Right lobe of liver (tissue), 4 donors: ENCODE data around the gene KIF5C.

Source experiments
- POLR2A ChIP-seq: fragments of 450-650 bp; IDR thresholded peaks from one replicate; pipeline ENCODE4 v1.6.1; 2017; ENCODE audit warnings: antibody characterized with exemption, mild to moderate bottlenecking
- TF ChIP-seq, protein P1 (sequence below), 4 donors: fragments of 200-600 bp in 3 of 4; fragments of 450-650 bp in 1 of 4; IDR thresholded peaks; one replicate each; pipeline versions ENCODE4 v1.5.1 to v1.8.0; 2016 to 2022; ENCODE audit warnings: antibody characterized with exemption in 4 of 4, mild to moderate bottlenecking in 2 of 4
- donor health status: DM: no; HTN: no; CAD: no.
- donor health status: DM: no; HTN: no; CAD: no.
- donor health status: DM: no; HTN: yes; CAD: no.

DNA sequence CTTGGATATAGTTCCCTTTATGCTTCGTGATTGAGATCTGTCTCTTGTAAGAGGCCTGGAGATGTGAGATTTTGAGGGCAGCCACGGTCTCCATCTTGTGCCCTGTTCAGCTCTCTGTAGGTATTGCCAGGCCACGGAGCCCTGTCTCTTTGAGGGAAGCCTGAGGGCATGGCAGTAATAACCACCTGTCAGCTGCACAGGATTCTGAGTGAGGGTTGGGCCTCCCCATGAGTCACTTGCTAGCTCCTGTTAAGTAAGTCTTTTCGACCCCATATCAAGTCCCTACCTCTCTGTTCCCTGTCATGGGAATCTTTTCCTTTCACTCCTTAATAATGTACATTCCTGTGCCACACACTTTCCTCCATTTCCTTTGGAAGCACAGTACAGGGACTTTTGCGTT lies 183.9 kb downstream of the KIF5C start:
- TF ChIP-seq, protein P1, sequence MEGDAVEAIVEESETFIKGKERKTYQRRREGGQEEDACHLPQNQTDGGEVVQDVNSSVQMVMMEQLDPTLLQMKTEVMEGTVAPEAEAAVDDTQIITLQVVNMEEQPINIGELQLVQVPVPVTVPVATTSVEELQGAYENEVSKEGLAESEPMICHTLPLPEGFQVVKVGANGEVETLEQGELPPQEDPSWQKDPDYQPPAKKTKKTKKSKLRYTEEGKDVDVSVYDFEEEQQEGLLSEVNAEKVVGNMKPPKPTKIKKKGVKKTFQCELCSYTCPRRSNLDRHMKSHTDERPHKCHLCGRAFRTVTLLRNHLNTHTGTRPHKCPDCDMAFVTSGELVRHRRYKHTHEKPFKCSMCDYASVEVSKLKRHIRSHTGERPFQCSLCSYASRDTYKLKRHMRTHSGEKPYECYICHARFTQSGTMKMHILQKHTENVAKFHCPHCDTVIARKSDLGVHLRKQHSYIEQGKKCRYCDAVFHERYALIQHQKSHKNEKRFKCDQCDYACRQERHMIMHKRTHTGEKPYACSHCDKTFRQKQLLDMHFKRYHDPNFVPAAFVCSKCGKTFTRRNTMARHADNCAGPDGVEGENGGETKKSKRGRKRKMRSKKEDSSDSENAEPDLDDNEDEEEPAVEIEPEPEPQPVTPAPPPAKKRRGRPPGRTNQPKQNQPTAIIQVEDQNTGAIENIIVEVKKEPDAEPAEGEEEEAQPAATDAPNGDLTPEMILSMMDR (IDR thresholded peaks at IDR 0.05): no peak
- no peak for TF ChIP-seq POLR2A
